Measurements from ENCODE around the gene RNF112.

The RNF112 gene

GRCh38 chr17:19392303-19392702 lies 18.7 kb upstream of the RNF112 start:
- Histone ChIP-seq H3K27me3 (ENCODE audit: insufficient read depth, insufficient read length) (no peaks in the 10 kb centered on the region), H3K36me3 (ENCODE audit: insufficient read depth, insufficient read length, low read length) (no peaks in the 10 kb centered on the region), H3K4me1 (ENCODE audit: insufficient read depth, insufficient read length) (peaks cover 10% of the 10 kb centered on the region), H3K4me3 (ENCODE audit: insufficient read length, low read depth) (no peak overlapping the region), H3K9me3 (ENCODE audit: insufficient read depth, low read length) (no peaks in the 10 kb centered on the region), H3K9ac (ENCODE audit: insufficient read length, low read depth) (no peak overlapping the region)
- no peak for DNase-seq (ENCODE audit: low read depth, low spot score)
- TF ChIP-seq ZNF274 (IDR thresholded peaks at IDR 0.05; ENCODE audit: low read depth, low read length) = no peak
- TF ChIP-seq SUZ12 (IDR thresholded peaks at IDR 0.05; ENCODE audit: extremely low read depth, insufficient read depth, insufficient read length) = no peak
- TF ChIP-seq YY1 (IDR thresholded peaks at IDR 0.05; ENCODE audit: insufficient read depth, insufficient read length) = no peak

DNA sequence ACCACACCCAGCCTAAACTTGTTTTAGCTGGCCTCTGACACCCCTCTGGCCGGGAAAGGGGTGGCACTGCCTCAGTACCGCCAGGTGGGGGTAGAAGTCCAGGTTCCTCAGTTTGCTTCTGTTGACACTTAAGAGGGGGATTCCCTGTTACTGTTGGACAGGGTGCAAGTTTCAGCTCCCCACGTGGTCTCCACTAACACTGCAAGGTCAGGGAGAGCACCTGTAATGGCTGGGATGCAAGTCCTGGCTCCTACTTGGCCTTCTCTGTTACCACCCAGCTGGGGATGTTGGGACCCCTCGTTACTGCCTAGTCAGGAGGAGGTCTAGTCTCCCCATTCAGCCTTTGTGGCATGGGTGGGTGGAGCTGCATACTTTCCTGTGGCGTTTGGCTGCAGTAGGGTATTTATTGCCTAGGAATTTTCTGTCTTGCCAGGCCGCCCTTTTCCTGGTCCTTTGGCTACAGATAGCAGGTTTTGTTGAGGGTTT lies 13.4 kb upstream of the RNF112 start:
- Histone ChIP-seq H3K4me1 (ENCODE audit: insufficient read depth, insufficient read length) (peaks cover 6% of the 10 kb centered on the region), H3K9ac (ENCODE audit: insufficient read length, low read depth) (no peak overlapping the region), H3K36me3 (ENCODE audit: insufficient read depth, insufficient read length, low read length) (no peaks in the 10 kb centered on the region), H3K9me3 (ENCODE audit: insufficient read depth, low read length) (no peaks in the 10 kb centered on the region), H3K27me3 (ENCODE audit: insufficient read depth, insufficient read length) (no peaks in the 10 kb centered on the region), H3K4me3 (ENCODE audit: insufficient read length, low read depth) (no peak overlapping the region)
- TF ChIP-seq ZNF274 (IDR thresholded peaks at IDR 0.05; ENCODE audit: low read depth, low read length) (no peak), SUZ12 (IDR thresholded peaks at IDR 0.05; ENCODE audit: extremely low read depth, insufficient read depth, insufficient read length) (no peak), YY1 (IDR thresholded peaks at IDR 0.05; ENCODE audit: insufficient read depth, insufficient read length) (no peak)
- no peak for DNase-seq (ENCODE audit: low read depth, low spot score)

DNA sequence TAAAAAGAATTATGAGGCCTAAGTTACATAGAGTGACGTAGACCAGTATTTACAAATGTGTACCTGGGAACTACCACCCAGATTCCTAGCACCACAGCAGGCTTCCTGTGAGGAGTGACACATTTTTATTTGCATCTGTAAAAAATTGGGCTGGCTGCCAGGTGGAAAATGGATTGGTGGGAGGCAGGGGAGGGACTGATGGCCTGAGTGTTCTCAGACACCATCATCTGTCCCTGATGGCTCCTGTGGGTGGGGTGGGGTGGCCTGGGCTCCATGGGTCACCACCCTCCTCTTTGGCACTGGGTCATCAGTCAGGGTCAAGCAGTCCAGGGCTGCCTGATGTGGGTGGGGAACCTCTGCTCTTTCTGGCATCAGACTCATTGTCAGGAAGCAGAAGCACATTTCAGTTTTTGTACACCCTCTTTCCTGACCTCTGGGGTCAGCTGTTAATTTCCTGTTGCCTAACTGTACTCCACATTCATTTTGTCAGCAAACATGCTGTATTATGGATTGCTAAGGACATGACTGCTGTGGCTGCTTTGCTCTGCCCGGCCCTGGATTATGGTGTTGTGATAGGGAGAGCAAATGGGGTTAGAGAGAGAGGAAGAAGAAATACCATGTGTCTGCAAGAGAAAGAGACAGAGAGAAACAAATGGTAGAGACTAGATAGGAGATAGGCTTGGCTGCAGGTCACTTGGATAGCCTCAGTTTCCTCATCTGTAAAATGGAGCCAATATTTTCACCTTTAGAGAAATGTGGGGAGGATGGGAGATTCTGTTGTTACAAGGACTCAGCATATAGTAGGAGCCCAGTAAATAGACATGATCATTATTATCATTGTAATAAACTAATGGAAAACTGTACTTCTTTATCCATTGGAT lies 12.5 kb upstream of the RNF112 start:
- Histone ChIP-seq H3K4me1 (ENCODE audit: insufficient read depth, insufficient read length) (peaks cover 6% of the 10 kb centered on the region), H3K4me3 (ENCODE audit: insufficient read length, low read depth) (no peak overlapping the region), H3K9ac (ENCODE audit: insufficient read length, low read depth) (no peak overlapping the region), H3K36me3 (ENCODE audit: insufficient read depth, insufficient read length, low read length) (no peaks in the 10 kb centered on the region), H3K27me3 (ENCODE audit: insufficient read depth, insufficient read length) (no peaks in the 10 kb centered on the region), H3K9me3 (ENCODE audit: insufficient read depth, low read length) (no peaks in the 10 kb centered on the region)
- TF ChIP-seq ZNF274 (IDR thresholded peaks at IDR 0.05; ENCODE audit: low read depth, low read length) (no peak), YY1 (IDR thresholded peaks at IDR 0.05; ENCODE audit: insufficient read depth, insufficient read length) (no peak), SUZ12 (IDR thresholded peaks at IDR 0.05; ENCODE audit: extremely low read depth, insufficient read depth, insufficient read length) (no peak)
- no peak for DNase-seq (ENCODE audit: low read depth, low spot score)

DNA sequence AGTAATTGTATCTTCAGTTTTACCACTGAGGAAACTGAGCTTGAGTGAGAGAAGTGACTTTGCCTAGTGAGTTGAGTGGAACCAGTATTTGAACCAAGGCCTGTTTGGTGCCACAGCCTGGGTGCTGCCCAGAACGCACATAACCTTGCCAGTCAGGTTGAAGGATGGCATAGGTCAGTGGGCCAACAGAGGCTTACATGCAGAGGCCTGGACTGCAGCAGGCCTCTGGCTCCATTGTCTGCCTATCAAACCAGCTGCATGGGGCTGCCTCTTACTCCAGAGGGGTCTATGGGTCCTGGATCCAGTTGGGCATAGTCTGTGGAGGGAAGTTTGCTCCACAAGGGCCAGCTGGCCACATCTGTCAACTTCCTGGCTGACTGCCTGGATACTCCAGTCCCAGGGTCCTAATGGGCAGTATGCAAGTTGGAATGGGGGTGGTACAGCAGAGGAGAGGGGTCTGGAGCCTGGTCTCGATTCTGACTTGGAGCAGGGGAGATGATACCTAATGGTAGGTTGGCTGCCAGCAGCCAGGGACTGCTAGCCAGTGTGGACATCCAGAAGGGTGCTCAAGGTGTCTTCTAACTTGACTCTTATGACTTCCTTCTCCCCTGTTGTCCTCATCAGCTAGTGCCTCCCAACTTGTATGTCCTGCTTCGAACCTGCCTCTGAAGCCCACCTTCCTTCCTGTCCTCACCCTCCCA lies 11.1 kb upstream of the RNF112 start:
- no peak for TF ChIP-seq SUZ12 (IDR thresholded peaks at IDR 0.05; ENCODE audit: extremely low read depth, insufficient read depth, insufficient read length)
- Histone ChIP-seq H3K9ac (ENCODE audit: insufficient read length, low read depth) (no peak overlapping the region), H3K4me1 (ENCODE audit: insufficient read depth, insufficient read length) (peaks cover 6% of the 10 kb centered on the region), H3K36me3 (ENCODE audit: insufficient read depth, insufficient read length, low read length) (no peaks in the 10 kb centered on the region), H3K27me3 (ENCODE audit: insufficient read depth, insufficient read length) (no peaks in the 10 kb centered on the region), H3K9me3 (ENCODE audit: insufficient read depth, low read length) (no peaks in the 10 kb centered on the region), H3K4me3 (ENCODE audit: insufficient read length, low read depth) (no peak overlapping the region)
- no peak for DNase-seq (ENCODE audit: low read depth, low spot score)

DNA sequence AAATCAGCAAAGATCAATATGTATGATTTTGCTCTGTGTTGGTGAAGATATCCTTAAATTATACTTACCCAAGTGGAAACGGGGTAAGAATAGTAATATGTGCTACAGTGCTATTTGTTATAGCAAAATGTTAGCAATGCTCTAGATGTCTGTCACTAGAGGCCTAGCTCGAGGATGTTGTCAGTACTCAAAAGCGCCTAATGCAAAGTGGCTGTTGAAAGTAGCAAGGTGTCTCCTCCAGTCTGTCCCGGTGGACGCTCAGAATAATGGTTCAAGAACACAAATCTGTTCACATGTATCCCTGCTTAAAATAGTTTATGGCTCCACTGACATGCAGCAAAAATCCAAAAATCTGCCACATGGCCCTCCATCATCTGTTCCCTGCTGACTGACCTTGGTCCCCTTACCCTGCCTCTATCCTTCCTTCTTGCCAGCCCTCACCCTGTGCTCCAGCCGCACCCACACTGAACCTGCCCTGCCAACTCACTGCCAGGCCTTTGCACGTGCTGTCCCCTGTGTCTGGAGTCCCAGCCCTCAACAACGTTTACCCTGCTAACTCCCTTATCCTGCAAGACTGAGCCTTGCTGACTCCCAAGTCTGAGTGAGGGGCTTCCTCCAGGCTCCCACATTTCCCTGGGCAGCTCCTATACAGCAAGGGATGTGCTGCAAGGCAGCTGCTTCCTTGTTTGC lies 9.6 kb upstream of the RNF112 start:
- TF ChIP-seq SUZ12 (IDR thresholded peaks at IDR 0.05; ENCODE audit: extremely low read depth, insufficient read depth, insufficient read length) = no peak
- no peak for TF ChIP-seq ZNF274 (IDR thresholded peaks at IDR 0.05; ENCODE audit: low read depth, low read length)
- no peak for TF ChIP-seq YY1 (IDR thresholded peaks at IDR 0.05; ENCODE audit: insufficient read depth, insufficient read length)
- Histone ChIP-seq H3K9ac (ENCODE audit: insufficient read length, low read depth) (no peak overlapping the region), H3K4me1 (ENCODE audit: insufficient read depth, insufficient read length) (peaks cover 6% of the 10 kb centered on the region), H3K4me3 (ENCODE audit: insufficient read length, low read depth) (no peak overlapping the region), H3K36me3 (ENCODE audit: insufficient read depth, insufficient read length, low read length) (no peaks in the 10 kb centered on the region), H3K27me3 (ENCODE audit: insufficient read depth, insufficient read length) (no peaks in the 10 kb centered on the region), H3K9me3 (ENCODE audit: insufficient read depth, low read length) (no peaks in the 10 kb centered on the region)
- DNase-seq (ENCODE audit: low read depth, low spot score) = no peak

DNA sequence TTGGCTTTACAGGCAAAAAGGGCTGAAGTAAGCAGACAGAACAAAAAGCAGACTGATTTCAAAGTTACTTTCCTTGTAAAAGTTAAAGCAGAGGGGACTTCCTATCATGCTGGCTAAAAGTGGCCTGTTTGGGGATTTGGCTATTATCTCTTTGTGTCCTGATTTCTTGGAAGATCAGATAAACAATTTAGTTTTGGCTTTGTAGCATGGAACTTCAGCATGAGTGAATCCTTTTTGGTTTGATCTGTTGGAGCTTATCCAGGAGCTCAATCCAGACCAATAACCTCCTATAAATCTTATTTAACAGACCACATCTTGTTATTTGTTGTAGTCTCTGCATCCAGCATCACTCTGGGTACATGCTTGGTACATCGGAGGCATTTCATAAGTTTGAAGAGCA lies 8.9 kb upstream of the RNF112 start:
- no peak for TF ChIP-seq ZNF274 (IDR thresholded peaks at IDR 0.05; ENCODE audit: low read depth, low read length)
- TF ChIP-seq YY1 (IDR thresholded peaks at IDR 0.05; ENCODE audit: insufficient read depth, insufficient read length) = no peak
- TF ChIP-seq SUZ12 (IDR thresholded peaks at IDR 0.05; ENCODE audit: extremely low read depth, insufficient read depth, insufficient read length) = no peak
- Histone ChIP-seq H3K27me3 (ENCODE audit: insufficient read depth, insufficient read length) (no peaks in the 10 kb centered on the region), H3K9ac (ENCODE audit: insufficient read length, low read depth) (no peak overlapping the region), H3K9me3 (ENCODE audit: insufficient read depth, low read length) (no peaks in the 10 kb centered on the region), H3K36me3 (ENCODE audit: insufficient read depth, insufficient read length, low read length) (no peaks in the 10 kb centered on the region), H3K4me1 (ENCODE audit: insufficient read depth, insufficient read length) (peaks cover 6% of the 10 kb centered on the region), H3K4me3 (ENCODE audit: insufficient read length, low read depth) (no peak overlapping the region)
- no peak for DNase-seq (ENCODE audit: low read depth, low spot score)

GRCh38 chr17:19403021-19403420 lies 8.0 kb upstream of the RNF112 start:
- Histone ChIP-seq H3K36me3 (ENCODE audit: insufficient read depth, insufficient read length, low read length) (no peaks in the 10 kb centered on the region), H3K27me3 (ENCODE audit: insufficient read depth, insufficient read length) (no peaks in the 10 kb centered on the region), H3K4me3 (ENCODE audit: insufficient read length, low read depth) (no peak overlapping the region), H3K9me3 (ENCODE audit: insufficient read depth, low read length) (no peaks in the 10 kb centered on the region), H3K4me1 (ENCODE audit: insufficient read depth, insufficient read length) (peaks cover 10% of the 10 kb centered on the region), H3K9ac (ENCODE audit: insufficient read length, low read depth) (no peak overlapping the region)
- TF ChIP-seq ZNF274 (IDR thresholded peaks at IDR 0.05; ENCODE audit: low read depth, low read length) (no peak), SUZ12 (IDR thresholded peaks at IDR 0.05; ENCODE audit: extremely low read depth, insufficient read depth, insufficient read length) (no peak), YY1 (IDR thresholded peaks at IDR 0.05; ENCODE audit: insufficient read depth, insufficient read length) (no peak)
- DNase-seq (ENCODE audit: low read depth, low spot score) = no peak
